ENCODE measurements around the gene MAPKAPK2.

GRCh38 chr1:206776229-206776628 is 91.5 kb downstream of the MAPKAPK2 start:
- TF ChIP-seq RAD21 (IDR thresholded peaks at IDR 0.05; ENCODE audit: low read depth) (no peak), CEBPB (IDR thresholded peaks at IDR 0.05) (no peak), REST (IDR thresholded peaks at IDR 0.05; ENCODE audit: low read depth) (no peak), TCF12 (IDR thresholded peaks at IDR 0.05; ENCODE audit: low read depth) (no peak)
